H1 (cell line): ENCODE measurements around the gene NUFIP2. TPM values are rescaled to one million over a fixed set of nuclear protein-coding genes. Genes with fewer than 3 reads are reported as not detected.

ENCODE experiments used
- polyA plus RNA-seq, 7 experiments: library from polyadenylated mRNA; depleted of rRNA in 3 of 7; stranded (reverse) in 5 of 7; unstranded in 2 of 7; fragments of >200 nt in 5 of 7; fragments of 200-250 nt in 2 of 7; gene quantifications; 1 replicate in 5 of 7; 2 replicates in 1 of 7; 4 replicates in 1 of 7; pipeline versions ENCODE4 v1.2.1 to v1.2.3, GENCODE V29; 2011 to 2013; ENCODE audit warnings: missing spikeins in 2 of 7, mixed read lengths in 2 of 7
- total RNA-seq: library from RNA; stranded (reverse); fragmentation: NEBNext Ultra II Directional; extraction: Animal tissue kit (Norgen Biotek cat#: 25700); gene quantifications from 2 replicates; pipeline ENCODE4 v1.2.1, GENCODE V29; 2021
- TF ChIP-seq, protein P1 (sequence below): fragments of 300-600 bp; sonication (generic); IDR thresholded peaks from 2 replicates; pipeline ENCODE4 v1.7.1; 2012; ENCODE audit warnings: low read length, moderate library complexity, mild to moderate bottlenecking, inconsistent platforms; ENCODE audit not compliant: insufficient replicate concordance

NUFIP2 gene
- total and polyA plus RNA-seq, 2 of the 8 experiments (the other 6 are each of a cell fraction or from before 2014, with no cell fraction given), result 65.9 to 118 TPM

DNA sequence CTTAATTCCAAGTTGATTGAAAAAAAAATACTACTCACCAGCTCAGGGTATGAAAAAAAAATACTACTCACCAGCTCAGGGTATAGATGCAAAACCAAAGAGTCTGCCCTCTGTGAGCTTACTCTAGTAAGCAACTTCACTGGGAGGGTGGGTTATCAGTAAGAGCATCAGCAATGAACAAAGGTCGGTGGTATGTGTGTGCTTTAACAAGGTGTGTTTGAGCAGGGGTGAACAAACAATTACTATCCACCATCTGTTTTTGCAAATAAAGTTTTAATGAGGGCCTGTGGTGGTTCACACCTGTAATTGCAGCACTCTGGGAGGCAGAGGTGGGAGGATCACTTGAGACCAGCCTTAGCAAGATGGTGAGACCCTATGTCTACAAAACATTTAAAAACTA is 20.0 kb downstream of the NUFIP2 start (continued):
- TF ChIP-seq, protein P1, sequence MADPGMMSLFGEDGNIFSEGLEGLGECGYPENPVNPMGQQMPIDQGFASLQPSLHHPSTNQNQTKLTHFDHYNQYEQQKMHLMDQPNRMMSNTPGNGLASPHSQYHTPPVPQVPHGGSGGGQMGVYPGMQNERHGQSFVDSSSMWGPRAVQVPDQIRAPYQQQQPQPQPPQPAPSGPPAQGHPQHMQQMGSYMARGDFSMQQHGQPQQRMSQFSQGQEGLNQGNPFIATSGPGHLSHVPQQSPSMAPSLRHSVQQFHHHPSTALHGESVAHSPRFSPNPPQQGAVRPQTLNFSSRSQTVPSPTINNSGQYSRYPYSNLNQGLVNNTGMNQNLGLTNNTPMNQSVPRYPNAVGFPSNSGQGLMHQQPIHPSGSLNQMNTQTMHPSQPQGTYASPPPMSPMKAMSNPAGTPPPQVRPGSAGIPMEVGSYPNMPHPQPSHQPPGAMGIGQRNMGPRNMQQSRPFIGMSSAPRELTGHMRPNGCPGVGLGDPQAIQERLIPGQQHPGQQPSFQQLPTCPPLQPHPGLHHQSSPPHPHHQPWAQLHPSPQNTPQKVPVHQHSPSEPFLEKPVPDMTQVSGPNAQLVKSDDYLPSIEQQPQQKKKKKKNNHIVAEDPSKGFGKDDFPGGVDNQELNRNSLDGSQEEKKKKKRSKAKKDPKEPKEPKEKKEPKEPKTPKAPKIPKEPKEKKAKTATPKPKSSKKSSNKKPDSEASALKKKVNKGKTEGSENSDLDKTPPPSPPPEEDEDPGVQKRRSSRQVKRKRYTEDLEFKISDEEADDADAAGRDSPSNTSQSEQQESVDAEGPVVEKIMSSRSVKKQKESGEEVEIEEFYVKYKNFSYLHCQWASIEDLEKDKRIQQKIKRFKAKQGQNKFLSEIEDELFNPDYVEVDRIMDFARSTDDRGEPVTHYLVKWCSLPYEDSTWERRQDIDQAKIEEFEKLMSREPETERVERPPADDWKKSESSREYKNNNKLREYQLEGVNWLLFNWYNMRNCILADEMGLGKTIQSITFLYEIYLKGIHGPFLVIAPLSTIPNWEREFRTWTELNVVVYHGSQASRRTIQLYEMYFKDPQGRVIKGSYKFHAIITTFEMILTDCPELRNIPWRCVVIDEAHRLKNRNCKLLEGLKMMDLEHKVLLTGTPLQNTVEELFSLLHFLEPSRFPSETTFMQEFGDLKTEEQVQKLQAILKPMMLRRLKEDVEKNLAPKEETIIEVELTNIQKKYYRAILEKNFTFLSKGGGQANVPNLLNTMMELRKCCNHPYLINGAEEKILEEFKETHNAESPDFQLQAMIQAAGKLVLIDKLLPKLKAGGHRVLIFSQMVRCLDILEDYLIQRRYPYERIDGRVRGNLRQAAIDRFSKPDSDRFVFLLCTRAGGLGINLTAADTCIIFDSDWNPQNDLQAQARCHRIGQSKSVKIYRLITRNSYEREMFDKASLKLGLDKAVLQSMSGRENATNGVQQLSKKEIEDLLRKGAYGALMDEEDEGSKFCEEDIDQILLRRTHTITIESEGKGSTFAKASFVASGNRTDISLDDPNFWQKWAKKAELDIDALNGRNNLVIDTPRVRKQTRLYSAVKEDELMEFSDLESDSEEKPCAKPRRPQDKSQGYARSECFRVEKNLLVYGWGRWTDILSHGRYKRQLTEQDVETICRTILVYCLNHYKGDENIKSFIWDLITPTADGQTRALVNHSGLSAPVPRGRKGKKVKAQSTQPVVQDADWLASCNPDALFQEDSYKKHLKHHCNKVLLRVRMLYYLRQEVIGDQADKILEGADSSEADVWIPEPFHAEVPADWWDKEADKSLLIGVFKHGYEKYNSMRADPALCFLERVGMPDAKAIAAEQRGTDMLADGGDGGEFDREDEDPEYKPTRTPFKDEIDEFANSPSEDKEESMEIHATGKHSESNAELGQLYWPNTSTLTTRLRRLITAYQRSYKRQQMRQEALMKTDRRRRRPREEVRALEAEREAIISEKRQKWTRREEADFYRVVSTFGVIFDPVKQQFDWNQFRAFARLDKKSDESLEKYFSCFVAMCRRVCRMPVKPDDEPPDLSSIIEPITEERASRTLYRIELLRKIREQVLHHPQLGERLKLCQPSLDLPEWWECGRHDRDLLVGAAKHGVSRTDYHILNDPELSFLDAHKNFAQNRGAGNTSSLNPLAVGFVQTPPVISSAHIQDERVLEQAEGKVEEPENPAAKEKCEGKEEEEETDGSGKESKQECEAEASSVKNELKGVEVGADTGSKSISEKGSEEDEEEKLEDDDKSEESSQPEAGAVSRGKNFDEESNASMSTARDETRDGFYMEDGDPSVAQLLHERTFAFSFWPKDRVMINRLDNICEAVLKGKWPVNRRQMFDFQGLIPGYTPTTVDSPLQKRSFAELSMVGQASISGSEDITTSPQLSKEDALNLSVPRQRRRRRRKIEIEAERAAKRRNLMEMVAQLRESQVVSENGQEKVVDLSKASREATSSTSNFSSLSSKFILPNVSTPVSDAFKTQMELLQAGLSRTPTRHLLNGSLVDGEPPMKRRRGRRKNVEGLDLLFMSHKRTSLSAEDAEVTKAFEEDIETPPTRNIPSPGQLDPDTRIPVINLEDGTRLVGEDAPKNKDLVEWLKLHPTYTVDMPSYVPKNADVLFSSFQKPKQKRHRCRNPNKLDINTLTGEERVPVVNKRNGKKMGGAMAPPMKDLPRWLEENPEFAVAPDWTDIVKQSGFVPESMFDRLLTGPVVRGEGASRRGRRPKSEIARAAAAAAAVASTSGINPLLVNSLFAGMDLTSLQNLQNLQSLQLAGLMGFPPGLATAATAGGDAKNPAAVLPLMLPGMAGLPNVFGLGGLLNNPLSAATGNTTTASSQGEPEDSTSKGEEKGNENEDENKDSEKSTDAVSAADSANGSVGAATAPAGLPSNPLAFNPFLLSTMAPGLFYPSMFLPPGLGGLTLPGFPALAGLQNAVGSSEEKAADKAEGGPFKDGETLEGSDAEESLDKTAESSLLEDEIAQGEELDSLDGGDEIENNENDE, result no peak
